Posterior vena cava (tissue), 2 donors: ENCODE measurements around the gene NBPF3. TPM values are rescaled to one million over a fixed set of nuclear protein-coding genes. Genes with fewer than 3 reads are reported as not detected.

Experiments
- DNase-seq: peaks from one replicate; pipeline ENCODE4 v3.0.0-alpha.2; 2020; ENCODE audit warnings: low spot score
- intact Hi-C, 2 donors: fragments of 100-400 bp; cut with DNase I; formaldehyde crosslinking; loops; one replicate each; pipeline versions ENCODE4 v1.14.1 to v1.14.2; 2022 to 2023
- total RNA-seq, 2 donors: library from RNA; stranded (reverse); fragmentation: NEBNext Ultra II Directional; extraction: Animal tissue kit (Norgen Biotek cat#: 25700); gene quantifications; one replicate each; pipeline ENCODE4 v1.2.1, GENCODE V29; 2021
- donor health status: DM: yes; HTN: yes; CAD: no.
- donor health status: DM: yes; HTN: yes; CAD: no.

Gene NBPF3
- total RNA-seq, 2 donors from 2014 or later = 5.2 to 6.8 TPM

DNA sequence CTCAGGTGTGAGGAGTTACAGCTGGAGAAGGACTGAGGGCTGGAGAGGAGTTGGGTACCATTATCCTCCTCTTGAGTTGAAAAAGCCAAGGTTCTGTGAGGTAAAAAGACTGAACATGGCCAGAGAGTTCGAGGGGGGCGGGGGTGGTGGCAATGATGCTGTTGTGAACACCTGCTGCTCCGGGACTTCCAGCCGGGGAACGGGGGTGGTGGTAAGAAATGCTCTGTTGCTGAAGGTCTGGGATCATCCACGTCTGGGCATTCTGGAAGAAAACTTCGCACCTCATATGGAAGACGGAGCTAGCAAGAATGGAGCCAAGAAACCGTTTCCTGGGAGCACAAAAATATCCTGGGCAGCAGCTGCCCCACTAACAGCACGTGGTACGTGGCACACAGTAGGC is 49.2 kb downstream of the NBPF3 start:
- intact Hi-C loops = no loop called here
- DNase-seq = no peak

GRCh38 chr1:21490774-21491487 is 51.0 kb downstream of the NBPF3 start:
- intact Hi-C loops = no loop called here
- no peak for DNase-seq

DNA sequence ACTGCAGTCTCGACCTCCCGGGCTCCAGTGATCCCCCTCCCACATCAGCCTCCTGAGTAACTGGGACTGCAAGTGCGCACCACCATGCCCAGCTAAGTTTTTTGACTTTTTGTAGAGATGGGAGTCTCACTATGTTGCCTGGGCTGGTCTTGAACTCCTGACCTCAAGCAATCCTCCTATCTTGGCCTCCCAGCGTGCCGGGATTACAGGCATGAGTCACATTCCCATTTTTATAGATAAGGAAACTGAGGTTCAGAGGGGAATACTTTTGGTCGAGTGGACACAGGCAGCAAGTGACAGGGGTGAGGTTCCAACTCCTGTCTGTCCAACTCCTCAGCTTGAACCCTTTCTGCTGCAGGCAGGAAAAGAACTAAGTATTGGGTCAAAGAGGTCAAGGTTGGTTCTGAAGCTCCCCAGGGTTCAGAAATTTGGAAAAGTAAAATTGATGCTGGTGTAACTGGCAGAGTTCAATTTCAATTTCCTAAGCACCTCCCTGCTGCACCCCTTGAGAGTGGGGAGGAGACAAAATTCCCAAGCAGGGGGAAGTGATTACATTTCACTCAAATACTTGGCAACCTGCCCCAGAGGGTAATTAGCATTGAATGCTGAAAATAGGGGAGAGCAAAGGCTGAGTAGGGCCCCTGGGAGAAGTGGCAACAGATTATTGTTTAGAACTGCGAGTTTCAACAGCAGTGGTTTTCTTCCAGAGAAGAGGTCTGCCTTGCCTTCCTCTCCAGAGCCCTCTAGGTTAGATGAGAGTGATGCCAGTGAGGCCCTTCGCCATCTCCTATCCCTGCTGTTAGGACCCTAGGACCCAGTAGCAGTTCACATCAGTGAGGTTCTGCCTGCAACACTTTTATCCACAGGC is 51.8 kb downstream of the NBPF3 start:
- intact Hi-C loops = no loop called here
- DNase-seq = no peak

- DNase-seq = no peak
- intact Hi-C loops = no loop called here
Measured at GRCh38 chr1:21492356-21492625, 52.4 kb downstream of the NBPF3 start.

DNA sequence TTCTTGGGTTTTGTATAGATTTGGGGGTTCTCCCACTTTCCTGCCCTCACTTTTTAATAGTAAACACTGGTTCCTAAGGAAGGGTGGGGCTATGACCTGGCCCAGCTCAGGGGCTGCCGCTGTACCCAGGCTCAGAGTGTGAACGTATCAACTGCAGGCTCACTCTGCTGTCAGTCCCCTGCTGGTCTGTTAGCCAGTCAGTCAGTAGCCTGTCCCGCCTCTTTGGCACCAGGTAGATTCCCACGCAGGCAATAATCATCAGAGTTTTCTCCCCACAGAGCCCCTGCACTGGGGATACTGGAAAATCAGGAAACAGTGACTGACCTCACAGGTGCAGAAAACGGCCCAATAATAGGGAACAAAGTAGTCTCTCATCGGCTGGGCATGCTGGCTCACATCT is 54.3 kb downstream of the NBPF3 start:
- intact Hi-C loops = no loop called here
- DNase-seq = no peak

DNA sequence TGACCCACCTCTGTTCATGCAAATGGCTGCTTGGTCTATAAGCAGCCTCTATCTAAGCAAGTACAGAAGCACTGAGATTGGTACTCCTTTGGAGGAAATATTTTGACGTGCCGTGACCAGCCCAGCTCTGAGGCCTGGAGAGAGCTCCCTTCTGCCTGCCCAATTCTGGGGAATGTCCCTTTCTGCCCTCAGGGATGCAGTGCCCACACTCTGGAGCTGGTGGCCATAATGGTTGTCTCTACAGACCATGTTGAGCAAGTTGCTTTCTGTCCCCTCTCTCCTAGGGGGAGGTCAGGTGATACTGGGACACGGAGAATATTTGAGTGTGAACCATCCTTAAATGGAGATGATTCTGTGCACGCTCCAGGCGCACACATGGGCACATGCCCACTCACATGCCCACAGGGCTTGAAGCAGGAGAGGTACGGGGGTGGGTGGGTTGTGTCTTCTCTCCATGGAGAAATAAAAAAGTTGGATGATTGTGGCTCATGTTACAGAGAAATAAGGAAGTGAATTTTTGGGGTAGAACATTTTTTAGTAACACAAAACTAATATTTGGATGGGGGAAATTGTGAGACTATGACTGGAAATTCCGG is 55.4 kb downstream of the NBPF3 start:
- intact Hi-C loops = no loop called here
- DNase-seq = no peak

GRCh38 chr1:21496063-21496462 is 56.1 kb downstream of the NBPF3 start:
- no peak for DNase-seq
- intact Hi-C loops = no loop called here

GRCh38 chr1:21496886-21497285 is 56.9 kb downstream of the NBPF3 start:
- DNase-seq = no peak
- intact Hi-C loops = no loop called here

DNA sequence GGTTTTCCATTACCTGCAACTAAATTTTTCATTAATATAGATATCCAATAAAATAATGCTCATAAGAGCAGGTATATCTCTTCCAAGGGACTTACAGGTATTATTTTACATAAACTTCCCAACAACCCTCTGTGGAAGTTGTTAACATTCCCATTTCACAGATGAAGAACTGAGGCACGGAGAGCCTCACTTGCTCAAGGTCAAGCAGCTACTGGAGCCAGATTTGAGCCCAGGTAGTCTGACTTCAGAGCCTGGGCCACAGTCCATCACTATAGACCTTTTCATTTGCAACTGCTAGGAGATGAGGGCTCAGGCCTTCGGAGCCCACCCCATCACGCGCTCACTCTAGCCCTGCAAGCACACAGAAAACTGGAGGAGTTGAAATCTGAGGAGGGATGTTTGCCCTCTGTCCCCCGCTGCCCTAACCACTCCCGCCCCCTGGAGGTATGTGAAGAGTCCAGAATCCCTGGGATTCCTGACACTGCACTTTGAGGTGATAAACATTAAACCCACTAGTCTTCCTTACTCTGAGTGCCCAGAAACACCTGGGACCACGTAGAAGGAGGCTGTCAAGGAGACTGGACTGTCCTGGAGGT is 57.6 kb downstream of the NBPF3 start:
- intact Hi-C loops = no loop called here

DNA sequence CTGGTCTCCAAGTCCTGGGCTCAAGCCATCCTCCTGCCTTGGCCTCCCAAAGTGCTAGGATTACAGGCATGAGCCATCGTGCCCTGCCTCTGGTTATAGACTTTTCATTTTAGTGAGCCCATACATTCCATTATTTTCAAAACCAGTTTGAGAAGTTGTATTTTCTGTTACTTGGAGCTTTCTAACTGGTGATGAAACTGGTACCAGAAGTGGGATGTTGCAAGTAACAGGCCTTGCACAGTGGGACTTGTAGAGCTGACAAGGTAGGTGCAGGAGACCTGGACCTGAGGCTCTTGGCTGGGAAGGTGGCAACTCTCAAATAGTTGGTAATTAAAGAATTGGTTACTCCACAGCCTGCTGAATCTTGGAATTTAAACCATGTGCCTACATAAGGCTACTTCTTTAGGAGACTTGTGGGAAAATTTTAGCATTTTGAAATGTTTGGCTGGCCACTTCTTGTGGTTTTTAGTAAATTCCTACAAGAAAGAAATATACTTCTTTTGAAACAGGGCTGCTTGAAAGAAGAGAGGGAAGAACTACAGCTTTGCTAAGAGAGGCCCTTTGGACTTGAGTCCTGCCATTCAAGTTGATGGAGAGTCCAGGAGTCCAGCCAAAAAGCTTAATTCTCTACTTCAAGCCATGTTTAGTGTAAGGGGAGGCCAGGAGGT is 59.5 kb downstream of the NBPF3 start:
- DNase-seq = no peak
- intact Hi-C loops = no loop called here

More for the DNA sequence above, 57.6 kb downstream of the NBPF3 start:
- no peak for DNase-seq

GRCh38 chr1:21503706-21504377 is 63.9 kb downstream of the NBPF3 start:
- intact Hi-C loops = loop anchor here in 1 of 2 donors (10.0 kb wide), 1 partner anchor 161 kb away; the partner anchor contains the start of gene RAP1GAP
- DNase-seq = peak; percentile 54

- intact Hi-C loops = loop anchor here in 1 of 2 donors (10.0 kb wide), 1 partner anchor 158 kb away; the partner anchor contains the start of gene RAP1GAP
Measured at GRCh38 chr1:21506804-21507203, 66.9 kb downstream of the NBPF3 start.

GRCh38 chr1:21507511-21508270 is 67.8 kb downstream of the NBPF3 start:
- DNase-seq = no peak
- intact Hi-C loops = loop anchor here in 1 of 2 donors (10.0 kb wide), 1 partner anchor 157 kb away; the partner anchor contains the start of gene RAP1GAP

More at GRCh38 chr1:21506804-21507203, 66.9 kb downstream of the NBPF3 start:
- peak; percentile 76 for DNase-seq

GRCh38 chr1:21508580-21509350 is 68.8 kb downstream of the NBPF3 start:
- peak; percentile 90 for DNase-seq
- intact Hi-C loops = loop anchor here in 1 of 2 donors (10.0 kb wide), 1 partner anchor 156 kb away; the partner anchor contains the start of gene RAP1GAP

DNA sequence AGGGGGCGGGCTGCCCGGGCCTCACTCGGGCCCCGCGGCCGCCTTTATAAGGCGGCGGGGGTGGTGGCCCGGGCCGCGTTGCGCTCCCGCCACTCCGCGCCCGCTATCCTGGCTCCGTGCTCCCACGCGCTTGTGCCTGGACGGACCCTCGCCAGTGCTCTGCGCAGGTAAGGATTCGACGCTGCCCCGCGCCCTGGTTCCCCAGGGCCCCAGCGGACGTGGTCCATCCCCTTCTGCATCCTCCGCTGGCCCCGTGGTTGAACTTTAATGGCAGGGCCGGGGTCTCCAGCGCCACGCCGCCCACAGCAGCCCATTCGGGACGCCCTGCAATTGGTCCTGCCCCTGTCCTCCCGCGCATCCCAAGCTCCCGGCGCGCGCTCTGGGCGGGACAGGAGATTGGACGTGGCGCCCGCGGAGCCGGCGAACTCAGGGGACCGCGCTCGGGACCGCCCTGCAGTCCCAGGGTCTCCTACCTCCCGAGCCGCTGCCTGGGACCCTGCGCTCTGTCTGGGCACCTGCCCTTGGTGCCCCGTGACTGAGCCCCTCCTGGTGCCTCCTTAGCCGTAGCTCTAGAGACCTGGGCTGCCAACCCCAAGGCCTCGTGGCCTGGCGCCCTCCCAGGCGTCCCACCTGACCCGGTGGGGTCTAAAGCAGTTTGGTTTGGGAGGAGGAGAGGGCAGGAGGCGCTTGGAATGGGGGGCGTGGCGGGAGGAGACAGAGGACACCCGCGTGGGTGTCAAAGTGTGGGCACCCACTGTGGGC is 69.6 kb downstream of the NBPF3 start, which contains the start of gene ALPL:
Gene ALPL (plus strand): TSS at position 73 of the 762 bp plus-strand sequence. CDS start 44,659 bp downstream, outside the sequence.
- intact Hi-C loops = loop anchor here in 1 of 2 donors (10.0 kb wide), 1 partner anchor 155 kb away; the partner anchor contains the start of gene RAP1GAP
- DNase-seq = no peak

DNA sequence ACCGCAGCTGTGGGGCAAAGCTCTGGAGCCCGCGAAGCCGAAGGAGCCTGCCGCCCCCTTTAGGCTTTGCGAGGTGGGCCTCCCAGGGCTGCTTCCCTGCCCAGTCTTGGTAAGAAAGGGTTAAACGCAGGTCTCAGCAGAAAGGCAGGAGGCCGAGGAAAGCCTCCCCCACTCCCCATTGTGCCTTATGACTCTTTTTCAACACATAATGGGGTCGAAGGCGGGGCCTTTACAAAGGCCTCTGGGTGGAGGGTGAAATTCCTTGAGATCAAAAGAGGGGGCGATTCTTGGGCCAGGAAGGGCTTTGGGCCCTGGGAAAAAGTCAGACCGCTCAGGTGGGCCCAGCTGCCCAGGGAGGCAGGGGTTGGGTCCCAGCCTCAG is 70.2 kb downstream of the NBPF3 start:
- DNase-seq = no peak
- intact Hi-C loops = no loop called here
